Neural cell (in vitro differentiated cells): ENCODE results near the gene ATXN1L. TPM values are rescaled to one million over a fixed set of nuclear protein-coding genes. Genes with fewer than 3 reads are reported as not detected.
"Not testable (repeated sequence)": the region's sequence is repeated elsewhere in the genome, so short reads cannot be mapped to it uniquely, and the experiment has no call there.

Experiments used
- H2AFZ ChIP-seq: fragments of 200-600, 300-800 bp; sonication (generic), shearing (Covaris generic); 2 replicates; pipeline ENCODE4 v1.6.0; 2014; ENCODE audit warnings: low read depth, mild to moderate bottlenecking, antibody characterized with exemption, low read length, moderate library complexity
- H3F3A ChIP-seq: fragments of 200-600 bp; shearing (Covaris generic); 2 replicates; pipeline ENCODE4 v1.6.1; 2016; ENCODE audit warnings: mild to moderate bottlenecking, moderate library complexity, mixed read lengths, antibody characterized with exemption, low read length; ENCODE audit not compliant: insufficient read depth, poor library complexity, severe bottlenecking
- H3K27ac ChIP-seq: fragments of 200-600, 300-800 bp; sonication (generic), shearing (Covaris generic); 2 replicates; pipeline ENCODE4 v1.5.1; 2014; ENCODE audit warnings: mild to moderate bottlenecking, low read length, moderate library complexity
- H3K27me3 ChIP-seq: fragments of 300-800, 200-600 bp; sonication (generic), shearing (Covaris generic); 2 replicates; pipeline ENCODE4 v1.6.0; 2014; ENCODE audit warnings: mild to moderate bottlenecking, low read depth, low read length, moderate library complexity; ENCODE audit not compliant: insufficient read depth
- H3K36me3 ChIP-seq: fragments of 300-800, 200-600 bp; sonication (generic), shearing (Covaris generic); 2 replicates; pipeline ENCODE4 v1.5.1; 2014; ENCODE audit warnings: mild to moderate bottlenecking, antibody characterized with exemption, low read length, moderate library complexity; ENCODE audit not compliant: insufficient read depth
- H3K4me2 ChIP-seq: fragments of 300-800, 200-600 bp; sonication (generic), shearing (Covaris generic); 2 replicates; pipeline ENCODE4 v1.6.0; 2014; ENCODE audit warnings: mild to moderate bottlenecking, low read length
- H3K4me3 ChIP-seq: fragments of 300-800, 200-600 bp; sonication (generic), shearing (Covaris generic); 2 replicates; pipeline ENCODE4 v1.5.1; 2014; ENCODE audit warnings: mild to moderate bottlenecking, low read length, moderate library complexity
- H3K79me2 ChIP-seq: fragments of 200-600 bp; shearing (Covaris generic); replicated peaks from 2 replicates; pipeline ENCODE4 v1.6.0; 2014; ENCODE audit warnings: mild to moderate bottlenecking, low read length, moderate library complexity; ENCODE audit not compliant: insufficient read depth
- H3K9ac ChIP-seq: fragments of 300-800, 200-600 bp; sonication (generic), shearing (Covaris generic); 2 replicates; pipeline ENCODE4 v1.6.1; 2016; ENCODE audit warnings: mild to moderate bottlenecking, low read length, mixed read lengths
- H3K9me2 ChIP-seq: fragments of 200-600 bp; shearing (Covaris generic); 2 replicates; pipeline ENCODE4 v1.6.1; 2016; ENCODE audit warnings: mild to moderate bottlenecking, low read length, mixed read lengths; ENCODE audit not compliant: insufficient read depth
- H3K9me3 ChIP-seq: fragments of 200-600, 300-800 bp; sonication (generic), shearing (Covaris generic); 2 replicates; pipeline ENCODE4 v1.6.1; 2016; ENCODE audit warnings: mild to moderate bottlenecking, mixed run types, low read length, moderate library complexity, mixed read lengths
- H4K20me1 ChIP-seq: fragments of 200-600 bp; shearing (Covaris generic); 2 replicates; pipeline ENCODE4 v1.6.1; 2016; ENCODE audit warnings: mild to moderate bottlenecking, mixed run types; ENCODE audit not compliant: insufficient read depth
- EP300 ChIP-seq: fragments of 450-650 bp; conservative IDR thresholded peaks from 2 replicates; pipeline ENCODE4 v1.6.1; 2014; ENCODE audit warnings: antibody characterized with exemption, mild to moderate bottlenecking, moderate library complexity; ENCODE audit not compliant: poor library complexity, severe bottlenecking
- EZH2 ChIP-seq: fragments of 200-600, 300-800 bp; shearing (Covaris generic), sonication (generic); IDR thresholded peaks from 2 replicates; pipeline ENCODE4 v1.6.1; 2014; ENCODE audit warnings: antibody characterized with exemption, low read length, borderline replicate concordance, mild to moderate bottlenecking; ENCODE audit not compliant: insufficient read depth, poor library complexity, severe bottlenecking
- MXI1 ChIP-seq: fragments of 450-650 bp; conservative IDR thresholded peaks from 2 replicates; pipeline ENCODE4 v1.6.1; 2014; ENCODE audit warnings: antibody characterized with exemption, mild to moderate bottlenecking; ENCODE audit not compliant: poor library complexity, severe bottlenecking
- POLR2AphosphoS5 ChIP-seq: IDR thresholded peaks from 2 replicates; pipeline ENCODE4 v1.6.1; 2012
- RAD21 ChIP-seq: fragments of 450-650 bp; conservative IDR thresholded peaks from 2 replicates; pipeline ENCODE4 v1.6.1; 2014; ENCODE audit warnings: antibody characterized with exemption, mild to moderate bottlenecking, moderate library complexity
- SMC3 ChIP-seq: fragments of 450-650 bp; conservative IDR thresholded peaks from 2 replicates; pipeline ENCODE4 v1.6.1; 2014; ENCODE audit warnings: antibody characterized with exemption, mild to moderate bottlenecking, moderate library complexity; ENCODE audit not compliant: poor library complexity
- TAF1 ChIP-seq: IDR thresholded peaks from 2 replicates; pipeline ENCODE4 v1.6.1; 2012; ENCODE audit warnings: low read depth
- polyA plus RNA-seq: library from polyadenylated mRNA; depleted of rRNA; stranded (reverse); fragments of >200 nt; gene quantifications from 2 replicates; pipeline ENCODE4 v1.2.3, GENCODE V29; 2014
- TF ChIP-seq, protein P1 (sequence below): fragments of 450-650 bp; IDR thresholded peaks from 2 replicates; pipeline ENCODE4 v1.5.1; 2014; ENCODE audit warnings: antibody characterized with exemption, mild to moderate bottlenecking, moderate library complexity; ENCODE audit not compliant: poor library complexity, severe bottlenecking
- TF ChIP-seq, protein P2 (sequence below): IDR thresholded peaks from 2 replicates; pipeline ENCODE4 v1.6.1; 2012; ENCODE audit warnings: borderline replicate concordance

Gene ATXN1L
- polyA plus RNA-seq, 1 donor from 2014 or later: 9.5 TPM

DNA sequence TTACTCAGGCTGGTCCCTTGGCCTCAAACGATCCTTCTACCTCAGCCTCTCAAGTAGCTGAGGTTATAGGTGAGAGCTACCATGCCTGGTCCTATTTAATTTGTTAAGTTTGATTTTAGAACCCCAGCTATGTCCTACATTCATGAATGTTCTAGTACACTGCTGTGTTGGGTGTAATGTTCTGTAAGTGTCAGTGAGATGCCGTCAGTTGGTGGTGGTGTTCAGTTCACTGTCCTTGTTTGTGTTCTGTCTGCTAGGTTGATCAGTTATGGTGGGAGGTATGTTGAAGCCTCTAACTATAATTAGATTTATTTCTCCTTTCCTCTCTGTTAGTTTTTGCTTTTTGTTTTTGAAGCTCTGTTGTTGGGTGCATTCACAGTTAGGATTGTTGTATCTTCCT is 57.8 kb downstream of the ATXN1L start:
- Histone ChIP-seq H3K9ac (no peak overlapping the region), H3F3A (no peaks in the 10 kb centered on the region), H3K4me3 (no peak overlapping the region), H4K20me1 (no peaks in the 10 kb centered on the region), H3K27me3 (no peaks in the 10 kb centered on the region), H3K4me2 (no peak overlapping the region), H3K27ac (no peak overlapping the region), H2AFZ (no peak overlapping the region), H3K36me3 (no peaks in the 10 kb centered on the region), H3K79me2 (peaks cover 91% of the 10 kb centered on the region), H3K9me3 (no peaks in the 10 kb centered on the region), H3K9me2 (no peaks in the 10 kb centered on the region)
- TF ChIP-seq MXI1 (no peak), SMC3 (no peak), TAF1 (no peak), EP300 (no peak), EZH2 (no peak), RAD21 (no peak), POLR2AphosphoS5 (no peak)
- TF ChIP-seq, protein P1, sequence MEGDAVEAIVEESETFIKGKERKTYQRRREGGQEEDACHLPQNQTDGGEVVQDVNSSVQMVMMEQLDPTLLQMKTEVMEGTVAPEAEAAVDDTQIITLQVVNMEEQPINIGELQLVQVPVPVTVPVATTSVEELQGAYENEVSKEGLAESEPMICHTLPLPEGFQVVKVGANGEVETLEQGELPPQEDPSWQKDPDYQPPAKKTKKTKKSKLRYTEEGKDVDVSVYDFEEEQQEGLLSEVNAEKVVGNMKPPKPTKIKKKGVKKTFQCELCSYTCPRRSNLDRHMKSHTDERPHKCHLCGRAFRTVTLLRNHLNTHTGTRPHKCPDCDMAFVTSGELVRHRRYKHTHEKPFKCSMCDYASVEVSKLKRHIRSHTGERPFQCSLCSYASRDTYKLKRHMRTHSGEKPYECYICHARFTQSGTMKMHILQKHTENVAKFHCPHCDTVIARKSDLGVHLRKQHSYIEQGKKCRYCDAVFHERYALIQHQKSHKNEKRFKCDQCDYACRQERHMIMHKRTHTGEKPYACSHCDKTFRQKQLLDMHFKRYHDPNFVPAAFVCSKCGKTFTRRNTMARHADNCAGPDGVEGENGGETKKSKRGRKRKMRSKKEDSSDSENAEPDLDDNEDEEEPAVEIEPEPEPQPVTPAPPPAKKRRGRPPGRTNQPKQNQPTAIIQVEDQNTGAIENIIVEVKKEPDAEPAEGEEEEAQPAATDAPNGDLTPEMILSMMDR: no peak
- TF ChIP-seq, protein P2, sequence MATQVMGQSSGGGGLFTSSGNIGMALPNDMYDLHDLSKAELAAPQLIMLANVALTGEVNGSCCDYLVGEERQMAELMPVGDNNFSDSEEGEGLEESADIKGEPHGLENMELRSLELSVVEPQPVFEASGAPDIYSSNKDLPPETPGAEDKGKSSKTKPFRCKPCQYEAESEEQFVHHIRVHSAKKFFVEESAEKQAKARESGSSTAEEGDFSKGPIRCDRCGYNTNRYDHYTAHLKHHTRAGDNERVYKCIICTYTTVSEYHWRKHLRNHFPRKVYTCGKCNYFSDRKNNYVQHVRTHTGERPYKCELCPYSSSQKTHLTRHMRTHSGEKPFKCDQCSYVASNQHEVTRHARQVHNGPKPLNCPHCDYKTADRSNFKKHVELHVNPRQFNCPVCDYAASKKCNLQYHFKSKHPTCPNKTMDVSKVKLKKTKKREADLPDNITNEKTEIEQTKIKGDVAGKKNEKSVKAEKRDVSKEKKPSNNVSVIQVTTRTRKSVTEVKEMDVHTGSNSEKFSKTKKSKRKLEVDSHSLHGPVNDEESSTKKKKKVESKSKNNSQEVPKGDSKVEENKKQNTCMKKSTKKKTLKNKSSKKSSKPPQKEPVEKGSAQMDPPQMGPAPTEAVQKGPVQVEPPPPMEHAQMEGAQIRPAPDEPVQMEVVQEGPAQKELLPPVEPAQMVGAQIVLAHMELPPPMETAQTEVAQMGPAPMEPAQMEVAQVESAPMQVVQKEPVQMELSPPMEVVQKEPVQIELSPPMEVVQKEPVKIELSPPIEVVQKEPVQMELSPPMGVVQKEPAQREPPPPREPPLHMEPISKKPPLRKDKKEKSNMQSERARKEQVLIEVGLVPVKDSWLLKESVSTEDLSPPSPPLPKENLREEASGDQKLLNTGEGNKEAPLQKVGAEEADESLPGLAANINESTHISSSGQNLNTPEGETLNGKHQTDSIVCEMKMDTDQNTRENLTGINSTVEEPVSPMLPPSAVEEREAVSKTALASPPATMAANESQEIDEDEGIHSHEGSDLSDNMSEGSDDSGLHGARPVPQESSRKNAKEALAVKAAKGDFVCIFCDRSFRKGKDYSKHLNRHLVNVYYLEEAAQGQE: no peak

DNA sequence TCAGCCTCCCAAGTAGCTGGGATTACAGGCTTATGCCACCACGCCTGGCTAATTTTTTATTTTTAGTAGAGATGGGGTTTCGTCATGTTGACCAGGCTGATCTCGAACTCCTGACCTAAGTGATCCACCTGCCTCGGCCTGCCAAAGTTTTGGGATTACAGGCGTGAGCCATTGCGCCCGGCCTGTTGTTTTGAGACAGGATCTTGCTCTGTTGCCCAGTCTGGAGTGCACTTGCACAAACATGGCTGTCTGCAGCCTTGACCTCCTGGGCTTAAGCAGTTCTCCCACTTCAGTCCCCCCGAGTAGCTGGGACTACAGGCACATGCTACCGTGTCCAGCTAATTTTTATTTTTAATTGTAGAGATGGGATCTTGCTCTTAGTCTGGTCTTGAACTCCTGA is 58.5 kb downstream of the ATXN1L start:
- no peaks in the 10 kb centered on the region for H4K20me1 ChIP-seq
- H3K9me3 ChIP-seq: no peaks in the 10 kb centered on the region
- TF ChIP-seq, protein P2: no peak
- TF ChIP-seq EZH2 (no peak), MXI1 (no peak)

DNA sequence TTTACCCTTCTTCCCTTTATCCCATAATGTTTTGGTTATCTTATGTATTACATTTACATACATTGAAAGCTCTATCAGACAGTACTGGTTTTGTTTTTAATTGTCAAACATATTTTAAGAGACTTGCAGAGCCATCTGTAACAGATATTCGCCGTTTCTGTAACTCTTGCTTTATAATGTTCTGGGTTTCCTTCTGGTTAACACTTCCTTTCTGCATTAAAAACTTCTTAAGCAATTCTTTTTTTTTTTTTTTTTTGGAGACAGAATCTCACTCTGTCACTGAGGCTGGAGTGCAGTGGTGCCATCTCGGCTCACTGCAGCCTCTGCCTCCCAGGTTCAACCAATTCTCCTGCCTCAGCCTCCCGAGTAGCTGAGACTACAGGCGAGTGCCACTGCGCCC is 60.0 kb downstream of the ATXN1L start:
- not testable (repeated sequence) for H3K27me3 ChIP-seq, H3K27ac ChIP-seq, H3F3A ChIP-seq, H4K20me1 ChIP-seq, H3K9me3 ChIP-seq, H2AFZ ChIP-seq, H3K4me3 ChIP-seq, H3K36me3 ChIP-seq, H3K9ac ChIP-seq, H3K4me2 ChIP-seq, H3K9me2 ChIP-seq
- peaks cover 94% of the 10 kb centered on the region for H3K79me2 ChIP-seq

More for the DNA sequence above, 58.5 kb downstream of the ATXN1L start:
- no peak overlapping the region for H2AFZ ChIP-seq
- H3K36me3 ChIP-seq: no peaks in the 10 kb centered on the region
- H3K9me2 ChIP-seq: no peaks in the 10 kb centered on the region
- H3K9ac ChIP-seq: no peak overlapping the region
- no peak overlapping the region for H3K4me3 ChIP-seq
- no peaks in the 10 kb centered on the region for H3K27me3 ChIP-seq
- H3F3A ChIP-seq: no peaks in the 10 kb centered on the region
- H3K79me2 ChIP-seq: peaks cover 91% of the 10 kb centered on the region
- no peak overlapping the region for H3K4me2 ChIP-seq
- H3K27ac ChIP-seq: no peak overlapping the region
